Glutamatergic neuron (in vitro differentiated cells): ENCODE measurements around the gene GALNT9. TPM values are rescaled to one million over a fixed set of nuclear protein-coding genes. Genes with fewer than 3 reads are reported as not detected.

Experiments used
- DNase-seq: peaks from one replicate; pipeline ENCODE4 v3.0.0; 2022
- H3K27ac Mint-ChIP-seq: one replicate; pipeline ENCODE4 v1.8.0; 2020; ENCODE audit warnings: mild to moderate bottlenecking, mixed read lengths, inconsistent platforms; ENCODE audit not compliant: unreplicated experiment
- H3K27me3 Mint-ChIP-seq: one replicate; pipeline ENCODE4 v1.8.0; 2020; ENCODE audit warnings: mild to moderate bottlenecking, moderate library complexity, mixed read lengths, inconsistent platforms; ENCODE audit not compliant: unreplicated experiment
- H3K36me3 Mint-ChIP-seq: one replicate; pipeline ENCODE4 v1.8.0; 2020; ENCODE audit warnings: mild to moderate bottlenecking, mixed read lengths, inconsistent platforms; ENCODE audit not compliant: unreplicated experiment
- H3K4me1 Mint-ChIP-seq: one replicate; pipeline ENCODE4 v1.8.0; 2020; ENCODE audit warnings: mild to moderate bottlenecking, low read depth, mixed read lengths, inconsistent platforms; ENCODE audit not compliant: unreplicated experiment
- H3K4me3 Mint-ChIP-seq: one replicate; pipeline ENCODE4 v1.8.0; 2020; ENCODE audit warnings: mild to moderate bottlenecking, mixed read lengths, inconsistent platforms; ENCODE audit not compliant: unreplicated experiment
- H3K9me3 Mint-ChIP-seq: one replicate; pipeline ENCODE4 v1.8.0; 2020; ENCODE audit warnings: mild to moderate bottlenecking, moderate library complexity, mixed read lengths, inconsistent platforms; ENCODE audit not compliant: unreplicated experiment
- CTCF ChIP-seq: fragments of 200-600 bp; sonication (generic); IDR thresholded peaks from one replicate; pipeline ENCODE4 v1.5.0; 2021; ENCODE audit not compliant: partially characterized antibody, unreplicated experiment
- total RNA-seq: library from RNA; stranded (reverse); fragmentation: NEBNext Ultra II Directional; extraction: Animal tissue kit (Norgen Biotek cat#: 25700); gene quantifications from one replicate; pipeline ENCODE4 v1.2.1, GENCODE V29; 2021; ENCODE audit not compliant: unreplicated experiment

Gene GALNT9
- total RNA-seq, 1 donor from 2014 or later, result 13.7 TPM

GRCh38 chr12:132292328-132293319, 36.8 kb downstream of the GALNT9 start:
- Mint-ChIP-seq H3K9me3 (peaks cover 7% of the 10 kb centered on the region), H3K4me1 (no peaks in the 10 kb centered on the region), H3K36me3 (no peaks in the 10 kb centered on the region), H3K4me3 (no peak overlapping the region), H3K27me3 (peaks cover 11% of the 10 kb centered on the region), H3K27ac (no peak overlapping the region)
- peak; percentile 3 for DNase-seq
- no peak for TF ChIP-seq CTCF

GRCh38 chr12:132291402-132292175, 37.8 kb downstream of the GALNT9 start:
- H3K27ac Mint-ChIP-seq, result no peak overlapping the region
- H3K27me3 Mint-ChIP-seq, result peaks cover 14% of the 10 kb centered on the region
- H3K4me3 Mint-ChIP-seq, result no peak overlapping the region
- H3K9me3 Mint-ChIP-seq, result peaks cover 8% of the 10 kb centered on the region
- H3K4me1 Mint-ChIP-seq, result no peaks in the 10 kb centered on the region
- no peak for TF ChIP-seq CTCF
- H3K36me3 Mint-ChIP-seq, result no peaks in the 10 kb centered on the region
- peak; percentile 6 for DNase-seq

GRCh38 chr12:132290203-132290540, 39.2 kb downstream of the GALNT9 start:
- no peak overlapping the region for H3K4me3 Mint-ChIP-seq
- no peak for TF ChIP-seq CTCF
- peaks cover 14% of the 10 kb centered on the region for H3K27me3 Mint-ChIP-seq
- DNase-seq, result peak; percentile 13
- H3K36me3 Mint-ChIP-seq, result no peaks in the 10 kb centered on the region
- H3K4me1 Mint-ChIP-seq, result no peaks in the 10 kb centered on the region
- H3K9me3 Mint-ChIP-seq, result peaks cover 7% of the 10 kb centered on the region
- no peak overlapping the region for H3K27ac Mint-ChIP-seq

GRCh38 chr12:132289356-132290202, 39.8 kb downstream of the GALNT9 start:
- H3K9me3 Mint-ChIP-seq, result peaks cover 7% of the 10 kb centered on the region
- H3K4me1 Mint-ChIP-seq, result no peaks in the 10 kb centered on the region
- H3K27ac Mint-ChIP-seq, result no peak overlapping the region
- no peaks in the 10 kb centered on the region for H3K36me3 Mint-ChIP-seq
- no peak overlapping the region for H3K4me3 Mint-ChIP-seq
- peak; percentile 6 for DNase-seq
- peaks cover 14% of the 10 kb centered on the region for H3K27me3 Mint-ChIP-seq
- TF ChIP-seq CTCF, result no peak
